GM21723 (cell line): ENCODE data around the gene ZNF541.
"Not testable (repeated sequence)": the region's sequence is repeated elsewhere in the genome, so short reads cannot be mapped to it uniquely, and the experiment has no call there.

ENCODE experiments used
- ATAC-seq: cut with Tn5 transposase; IDR thresholded peaks from one replicate; pipeline ENCODE4 v1.9.1; 2021; ENCODE audit warnings: mild to moderate bottlenecking, moderate library complexity; ENCODE audit not compliant: unreplicated experiment

The ZNF541 gene

GRCh38 chr19:47601180-47601904, 28.4 kb upstream of the ZNF541 start:
- ATAC-seq: no peak

- peak; percentile 89 for ATAC-seq
Measured at GRCh38 chr19:47600246-47601179, 27.6 kb upstream of the ZNF541 start.

DNA sequence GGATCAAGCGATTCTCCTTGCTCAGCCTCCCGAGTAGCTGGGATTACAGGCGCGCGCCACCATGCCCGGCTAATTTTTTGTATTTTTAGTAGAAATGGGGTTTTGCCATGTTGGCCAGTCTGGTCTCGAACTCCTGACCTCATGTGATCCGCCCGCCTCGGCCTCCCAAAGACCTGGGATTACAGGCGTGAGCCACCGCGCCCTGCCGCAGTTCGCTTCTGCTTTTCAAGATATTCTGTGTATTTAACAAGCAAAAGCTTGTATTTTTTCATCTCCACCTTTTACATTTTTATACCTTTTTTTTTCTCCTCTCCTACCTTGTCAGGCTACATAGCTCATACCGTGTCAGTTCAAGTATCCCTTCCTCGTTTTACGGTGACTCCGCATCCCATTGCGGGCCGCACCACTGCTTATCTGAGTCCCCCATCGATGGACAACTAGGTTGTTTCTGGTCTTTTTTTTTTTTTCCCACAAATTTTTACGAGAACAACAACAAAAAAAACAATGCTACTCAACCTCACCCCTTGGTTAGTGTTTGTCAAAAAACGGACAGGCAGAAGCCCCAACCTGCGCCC, 26.8 kb upstream of the ZNF541 start:
- ATAC-seq: not testable (repeated sequence)

- no peak for ATAC-seq
Measured at GRCh38 chr19:47598407-47599349, 25.7 kb upstream of the ZNF541 start.

DNA sequence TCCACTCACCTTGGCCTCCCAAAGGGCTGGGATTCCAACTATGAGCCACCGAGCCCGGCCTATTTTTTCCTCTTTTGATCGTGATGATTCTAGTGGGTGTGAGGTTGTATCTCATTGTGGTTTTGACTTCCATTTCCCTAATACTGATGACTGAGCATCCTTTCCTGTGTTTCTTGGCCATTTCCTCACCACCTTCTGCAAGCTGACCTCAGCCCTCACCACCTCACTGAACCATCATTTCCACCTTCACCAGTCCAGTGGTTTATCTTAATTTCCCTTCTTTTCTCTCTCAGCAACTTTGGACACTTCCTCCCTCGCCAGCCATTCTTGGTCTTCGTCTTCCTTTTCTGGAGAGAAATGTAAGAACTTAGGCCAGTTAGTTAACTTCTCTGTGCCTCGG, 23.0 kb upstream of the ZNF541 start:
- ATAC-seq: no peak

DNA sequence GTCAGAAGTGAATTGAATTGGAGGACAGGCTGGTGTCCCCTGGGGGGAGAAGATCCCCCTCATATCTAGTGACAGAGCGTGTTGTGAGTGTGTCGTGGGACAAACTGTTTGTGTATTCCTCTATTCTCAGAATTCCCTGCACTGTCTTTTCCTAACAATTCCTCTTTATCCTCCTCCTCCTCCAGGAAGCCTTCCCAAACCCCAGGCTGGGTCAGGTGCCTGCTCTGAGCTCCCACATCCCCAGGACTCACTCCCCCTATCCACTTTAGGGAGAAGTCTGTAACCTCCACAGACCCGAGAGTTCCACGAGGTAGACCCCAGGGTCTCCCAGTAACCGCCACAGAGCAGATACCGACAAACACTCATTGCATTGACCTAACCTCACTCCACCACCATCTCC, 20.9 kb upstream of the ZNF541 start:
- ATAC-seq: no peak

GRCh38 chr19:47589824-47590223, 16.9 kb upstream of the ZNF541 start:
- ATAC-seq: no peak

- ATAC-seq: no peak
Measured at GRCh38 chr19:47587295-47587694, 14.3 kb upstream of the ZNF541 start.

DNA sequence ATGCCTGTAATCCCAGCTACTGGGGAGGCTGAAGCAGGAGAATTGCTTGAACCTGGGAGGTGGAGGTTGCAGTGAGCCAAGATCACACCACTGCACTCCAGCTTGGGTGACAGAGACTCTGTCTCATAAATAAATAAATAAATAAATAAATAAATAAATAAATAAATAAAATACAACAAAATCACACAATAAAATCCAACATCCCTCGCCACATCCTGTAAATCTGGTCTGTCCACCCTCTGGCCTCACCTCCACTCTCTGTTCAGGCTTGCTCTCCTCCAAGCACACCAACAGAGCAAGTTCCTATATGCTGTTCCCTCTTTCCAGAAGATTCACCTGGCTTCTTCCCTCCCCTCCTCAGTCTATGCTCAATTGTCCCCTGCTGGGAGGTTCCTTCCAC, 10.2 kb upstream of the ZNF541 start:
- not testable (repeated sequence) for ATAC-seq

GRCh38 chr19:47582320-47582909, 9.5 kb upstream of the ZNF541 start:
- no peak for ATAC-seq

- no peak for ATAC-seq
Measured at GRCh38 chr19:47581605-47582319, 8.8 kb upstream of the ZNF541 start.

DNA sequence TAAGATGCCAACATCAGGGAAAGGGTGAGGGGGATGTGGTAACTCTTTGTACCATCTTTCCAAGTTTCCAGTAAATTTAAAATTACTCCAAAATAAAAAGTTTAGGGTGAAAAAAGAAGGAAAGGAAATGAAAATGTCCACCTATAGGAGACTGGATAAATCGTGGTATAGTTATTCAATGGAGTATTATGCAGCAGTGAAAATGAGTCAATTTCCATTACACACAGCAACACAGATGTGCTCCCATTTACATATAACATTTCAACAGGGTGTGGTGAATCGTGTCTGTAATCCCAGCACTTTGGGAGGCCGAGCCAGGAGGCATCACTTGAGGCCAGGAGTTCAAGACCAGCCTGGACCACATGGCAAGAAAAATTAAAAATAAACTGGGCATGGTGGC, 7.4 kb upstream of the ZNF541 start:
- ATAC-seq: no peak

GRCh38 chr19:47572635-47573034, 313 bp downstream of the ZNF541 start:
- ATAC-seq: no peak

DNA sequence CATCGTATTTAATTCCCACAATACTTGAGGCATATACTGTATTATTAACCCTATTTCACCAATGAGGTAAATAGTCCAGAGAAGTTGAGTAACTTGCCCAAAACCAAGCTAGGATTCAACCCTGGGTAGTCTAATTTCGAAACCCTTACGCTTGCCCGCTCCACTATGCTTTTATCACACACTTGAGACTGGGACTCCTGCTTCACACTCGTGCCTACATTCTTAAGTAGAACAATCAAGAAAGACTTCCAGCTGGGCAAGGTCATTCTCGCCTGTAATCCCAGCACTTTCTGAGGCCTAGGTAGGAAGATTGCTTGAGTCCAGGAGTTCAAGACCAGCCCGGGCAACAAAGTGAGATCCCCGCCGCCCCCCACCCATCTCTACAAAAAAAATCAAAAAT, 3.6 kb downstream of the ZNF541 start:
- no peak for ATAC-seq

GRCh38 chr19:47564081-47564480, 8.9 kb downstream of the ZNF541 start:
- ATAC-seq: no peak

DNA sequence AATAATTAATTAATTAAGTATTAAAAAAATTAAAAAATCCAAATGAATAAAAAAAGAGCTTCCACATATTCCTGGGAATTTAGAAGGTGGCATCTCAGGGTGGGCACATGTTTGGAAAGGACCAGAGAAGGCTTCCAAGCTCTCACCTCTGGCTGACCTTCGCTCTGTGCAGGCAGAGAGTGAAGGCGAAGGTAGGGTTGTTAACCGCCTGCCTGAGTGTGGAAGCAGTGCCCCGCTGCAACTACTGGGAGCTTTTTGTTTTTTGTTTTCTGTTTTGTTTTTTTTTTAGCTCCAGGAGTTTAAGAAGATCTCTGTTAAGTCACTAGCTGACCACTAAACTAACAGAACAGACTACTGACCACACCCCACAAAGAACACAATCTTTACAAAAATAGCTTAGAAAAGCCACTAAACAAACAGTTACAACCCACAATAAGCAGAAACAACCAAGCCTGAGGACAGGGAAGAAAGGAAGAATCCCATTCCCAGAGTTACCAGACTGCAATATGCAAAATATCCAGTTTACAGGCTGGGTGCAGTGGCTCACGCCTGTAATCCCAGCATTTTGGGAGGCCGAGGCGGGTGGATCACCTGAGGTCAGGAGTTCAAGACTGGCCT, 11.4 kb downstream of the ZNF541 start:
- ATAC-seq: no peak

DNA sequence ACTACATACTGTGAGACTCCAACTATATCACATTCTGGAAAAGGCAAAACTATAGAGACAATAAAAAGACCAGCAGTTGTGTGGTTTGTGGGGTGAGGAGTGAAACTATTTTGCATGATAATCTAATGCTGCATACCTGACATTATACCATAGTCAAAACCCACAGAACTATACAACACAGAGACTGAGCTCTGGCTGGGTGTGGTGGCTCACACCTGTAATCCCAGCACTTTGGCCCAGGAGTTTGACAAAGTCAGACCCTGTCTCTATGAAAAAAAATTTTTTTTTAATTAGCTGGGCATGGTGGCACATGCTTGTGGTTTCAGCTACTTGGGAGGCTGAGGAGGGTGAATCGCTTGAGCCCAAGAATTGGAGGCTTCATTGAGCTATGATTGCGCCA, 11.9 kb downstream of the ZNF541 start:
- ATAC-seq: no peak

DNA sequence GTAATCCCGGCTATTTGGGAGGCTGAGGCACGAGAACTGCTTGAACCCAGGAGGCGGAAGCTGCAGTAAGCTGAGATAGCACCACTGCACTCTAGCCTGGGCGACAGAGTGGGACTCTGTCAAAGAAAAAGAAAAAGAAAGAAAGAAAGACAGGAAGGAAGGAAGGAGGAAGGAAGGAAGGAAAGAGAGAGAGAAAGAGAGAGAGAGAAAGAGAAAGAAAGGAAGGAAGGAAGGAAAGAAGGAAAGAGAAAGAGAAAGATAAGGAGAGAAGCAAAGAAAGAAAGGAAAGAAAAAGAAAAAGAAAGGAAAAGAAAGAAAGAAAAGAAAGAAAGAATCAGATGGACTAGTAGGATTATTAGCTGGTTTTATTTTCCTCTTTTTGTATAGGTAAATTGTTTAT, 22.8 kb downstream of the ZNF541 start:
- no peak for ATAC-seq

DNA sequence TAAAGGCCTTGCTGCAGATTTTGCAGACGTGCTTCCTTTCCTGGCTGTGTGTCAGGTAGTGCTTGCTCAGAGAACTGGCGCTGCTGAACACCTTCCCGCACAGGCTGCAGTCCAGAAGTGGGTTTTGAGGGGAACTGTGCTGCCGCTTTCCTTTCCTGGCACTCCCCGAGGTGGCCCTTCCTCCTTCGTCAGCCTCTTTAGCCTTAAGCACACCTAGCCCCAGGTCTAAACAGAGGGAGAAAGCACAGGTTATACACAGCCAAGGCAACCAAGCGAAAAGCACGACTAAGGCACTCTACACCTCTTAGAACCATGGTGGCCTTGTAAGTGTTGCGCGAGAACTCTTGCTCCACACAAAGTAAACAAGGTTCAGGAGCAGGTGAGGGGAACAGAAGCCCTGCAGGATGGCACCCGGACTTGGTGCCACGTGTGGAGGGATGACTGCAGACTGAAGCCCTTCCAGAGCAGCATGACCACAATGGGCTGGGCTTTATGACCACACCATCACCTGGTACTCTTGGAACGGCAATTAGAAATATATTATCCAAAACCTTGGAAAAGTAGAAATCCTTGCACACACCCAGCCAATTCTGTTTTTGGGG, 23.6 kb downstream of the ZNF541 start:
- ATAC-seq: no peak
